ENCODE data around the gene CLCN3. TPM values are rescaled to one million over a fixed set of nuclear protein-coding genes. Genes with fewer than 3 reads are reported as not detected.
"Not testable (repeated sequence)": the region's sequence is repeated elsewhere in the genome, so short reads cannot be mapped to it uniquely, and the experiment has no call there.

CLCN3 gene
- total RNA-seq, 2 donors from 2014 or later, result 22.2 to 25.2 TPM

DNA sequence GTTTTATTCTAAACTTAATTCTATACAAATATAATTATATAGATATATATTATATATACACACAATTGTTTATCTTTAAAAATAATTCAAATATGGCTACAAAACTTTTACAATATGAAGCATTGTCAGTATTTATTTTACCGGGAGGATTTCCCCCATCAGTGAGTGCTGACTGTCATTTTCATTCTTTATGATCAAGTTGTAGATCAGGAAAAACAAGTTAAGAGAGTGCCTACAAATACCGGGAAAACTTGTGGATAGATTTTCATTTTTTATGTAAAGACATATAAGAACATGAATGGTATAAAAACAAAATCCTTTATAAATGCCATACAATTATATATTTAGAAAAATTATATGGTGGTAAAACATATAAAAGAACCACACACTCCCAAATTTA, 37.8 kb downstream of the CLCN3 start:
- ATAC-seq (replicated peaks), result no peak
- H3K27ac Mint-ChIP-seq, result no peak overlapping the region
- no peaks in the 10 kb centered on the region for H3K27me3 Mint-ChIP-seq
- peaks cover 10% of the 10 kb centered on the region for H3K36me3 Mint-ChIP-seq (ENCODE audit: low read depth)
- peaks cover 9% of the 10 kb centered on the region for H3K4me1 Mint-ChIP-seq
- no peak overlapping the region for H3K4me3 Mint-ChIP-seq
- no peaks in the 10 kb centered on the region for H3K9me3 Mint-ChIP-seq

DNA sequence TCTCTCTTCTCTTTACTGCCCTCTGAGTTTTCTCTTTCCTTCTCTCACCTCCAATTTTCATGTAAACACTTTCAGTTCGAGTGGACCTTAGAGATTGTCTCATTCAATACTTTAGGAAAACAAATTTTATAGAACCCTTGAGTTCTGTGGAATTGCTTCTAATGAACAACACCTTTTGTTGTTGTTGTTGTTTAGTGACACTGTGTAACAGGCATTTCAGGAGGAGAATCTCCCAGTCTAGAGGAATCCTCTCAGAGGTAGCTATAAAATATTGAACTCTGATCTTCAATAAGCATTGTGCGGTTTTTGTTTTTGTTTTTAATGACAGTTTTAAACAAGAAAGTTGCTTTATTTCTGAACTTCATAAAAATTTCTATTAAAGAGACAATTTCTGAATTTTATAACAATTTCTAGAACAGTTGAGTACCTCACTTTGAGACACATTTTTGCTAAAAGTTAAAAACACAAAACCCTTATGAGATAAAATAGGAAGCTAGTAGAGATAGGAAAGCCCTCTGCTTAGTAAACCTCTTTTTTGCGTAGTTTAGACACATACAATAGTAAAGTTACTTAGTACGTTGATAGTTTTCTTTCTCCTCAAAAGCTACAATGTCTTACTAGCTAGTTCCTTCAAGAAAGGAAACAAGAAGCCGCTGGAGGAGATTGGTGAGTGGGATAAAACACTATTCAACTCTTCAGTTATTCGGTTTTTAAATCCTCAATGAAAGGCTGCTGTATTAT, 38.8 kb downstream of the CLCN3 start:
- Mint-ChIP-seq H3K4me3 (peak overlapping the region; percentile 77), H3K27ac (peak overlapping the region; percentile 97), H3K36me3 (ENCODE audit: low read depth) (peaks cover 6% of the 10 kb centered on the region), H3K27me3 (no peaks in the 10 kb centered on the region), H3K9me3 (no peaks in the 10 kb centered on the region), H3K4me1 (peaks cover 9% of the 10 kb centered on the region)
- ATAC-seq (replicated peaks), result no peak

DNA sequence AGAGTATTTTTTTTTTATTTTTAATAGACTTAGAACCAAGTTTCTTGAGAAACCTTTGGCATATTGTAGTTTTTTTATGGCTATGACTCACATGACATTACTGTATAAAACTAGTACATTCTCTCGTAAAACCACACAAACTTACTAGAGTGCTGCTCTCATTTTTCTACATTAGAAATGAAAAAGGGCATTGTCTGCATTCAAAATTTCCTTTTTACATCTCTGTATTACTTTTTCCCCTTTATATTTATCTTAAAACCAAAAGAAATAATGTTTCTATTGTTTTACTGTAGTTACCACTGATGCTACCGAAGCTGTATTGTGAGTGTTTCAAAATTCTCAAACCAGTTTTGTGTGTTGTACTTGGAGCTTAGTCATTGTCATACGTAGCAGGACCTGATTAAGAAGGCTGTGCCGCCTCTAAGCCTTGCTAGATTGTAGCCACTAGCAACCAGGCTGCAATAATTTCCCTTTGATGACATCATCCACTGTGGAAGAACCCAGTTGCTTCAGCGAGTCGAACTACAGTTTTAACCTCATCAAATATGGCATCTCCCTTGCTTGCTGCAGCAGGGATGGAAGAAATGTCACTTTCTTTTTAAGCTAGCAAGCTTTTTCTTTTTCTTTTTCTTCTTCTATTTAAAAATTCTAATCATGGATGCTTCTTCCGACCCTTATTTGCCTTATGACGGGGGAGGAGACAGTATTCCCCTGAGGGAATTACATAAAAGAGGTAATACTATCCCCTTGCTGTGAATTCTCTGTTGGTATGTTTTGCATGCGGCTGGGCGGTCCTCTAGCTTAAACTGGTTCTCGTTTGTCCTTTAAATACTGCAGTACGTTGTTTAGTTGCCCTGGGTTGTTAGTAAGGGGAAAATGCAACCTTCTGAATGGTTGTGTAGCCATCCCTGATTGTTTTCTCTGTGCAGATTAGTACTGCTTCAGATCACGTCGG, 39.6 kb downstream of the CLCN3 start:
- Mint-ChIP-seq H3K27ac (peak overlapping the region; percentile 97), H3K9me3 (no peaks in the 10 kb centered on the region), H3K4me3 (peak overlapping the region; percentile 77), H3K27me3 (no peaks in the 10 kb centered on the region), H3K4me1 (peaks cover 9% of the 10 kb centered on the region), H3K36me3 (ENCODE audit: low read depth) (no peaks in the 10 kb centered on the region)
- peak; percentile 100 for ATAC-seq (replicated peaks)

GRCh38 chr4:169660929-169661328, 40.6 kb downstream of the CLCN3 start:
- no peak for ATAC-seq (replicated peaks)
- H3K4me3 Mint-ChIP-seq, result peak overlapping the region; percentile 77
- no peaks in the 10 kb centered on the region for H3K27me3 Mint-ChIP-seq
- peaks cover 16% of the 10 kb centered on the region for H3K4me1 Mint-ChIP-seq
- H3K27ac Mint-ChIP-seq, result peak overlapping the region; percentile 97
- no peaks in the 10 kb centered on the region for H3K9me3 Mint-ChIP-seq
- peaks cover 9% of the 10 kb centered on the region for H3K36me3 Mint-ChIP-seq (ENCODE audit: low read depth)

DNA sequence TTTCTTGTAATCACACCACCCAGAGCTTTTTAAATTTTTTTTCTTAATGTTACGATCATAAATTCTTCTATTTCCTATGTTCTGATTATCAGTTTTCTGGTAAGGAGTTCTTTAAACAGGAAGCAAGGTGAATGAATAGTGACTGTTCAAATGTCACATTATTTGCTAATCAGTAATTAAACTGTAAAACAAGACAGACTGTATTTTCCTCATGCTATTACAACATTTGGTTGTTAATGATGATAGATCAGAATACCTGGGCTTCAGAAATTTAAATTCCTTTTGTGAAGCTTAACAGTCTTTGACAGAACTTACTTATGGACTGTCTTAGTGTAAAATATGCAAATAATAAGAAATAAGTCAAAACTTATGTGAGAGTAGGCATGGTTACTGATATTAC, 41.4 kb downstream of the CLCN3 start:
- H3K4me1 Mint-ChIP-seq, result peaks cover 16% of the 10 kb centered on the region

GRCh38 chr4:169662206-169662605, 41.8 kb downstream of the CLCN3 start:
- Mint-ChIP-seq H3K4me1 (peaks cover 16% of the 10 kb centered on the region), H3K27me3 (no peaks in the 10 kb centered on the region), H3K4me3 (no peak overlapping the region), H3K36me3 (ENCODE audit: low read depth) (peaks cover 18% of the 10 kb centered on the region), H3K9me3 (no peaks in the 10 kb centered on the region), H3K27ac (no peak overlapping the region)
- ATAC-seq (replicated peaks), result no peak

More for the DNA sequence above, 41.4 kb downstream of the CLCN3 start:
- H3K4me3 Mint-ChIP-seq, result no peak overlapping the region
- H3K27ac Mint-ChIP-seq, result no peak overlapping the region
- no peaks in the 10 kb centered on the region for H3K9me3 Mint-ChIP-seq
- no peaks in the 10 kb centered on the region for H3K27me3 Mint-ChIP-seq
- no peak for ATAC-seq (replicated peaks)
- peaks cover 17% of the 10 kb centered on the region for H3K36me3 Mint-ChIP-seq (ENCODE audit: low read depth)

DNA sequence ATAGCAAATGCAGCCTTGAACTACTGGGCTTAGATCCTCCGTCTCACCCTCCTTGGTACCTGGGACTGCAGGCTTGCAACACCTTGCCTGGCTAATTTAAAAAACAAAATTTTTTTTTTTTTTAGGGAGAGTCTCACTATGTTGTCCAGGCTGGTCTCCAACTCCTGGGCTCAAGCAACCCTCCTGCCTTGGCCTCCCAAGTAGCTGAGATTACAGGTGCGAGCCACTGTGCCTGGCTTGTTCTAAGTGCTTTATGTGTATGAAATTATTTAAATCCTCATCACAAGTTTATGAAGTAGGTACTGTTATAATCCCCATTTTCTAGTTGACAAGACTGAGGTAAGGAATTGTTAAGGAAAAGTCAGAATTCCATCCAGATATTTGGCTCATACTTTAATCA, 43.0 kb downstream of the CLCN3 start:
- no peak for ATAC-seq (replicated peaks)
- H3K4me1 Mint-ChIP-seq, result peaks cover 16% of the 10 kb centered on the region
- peaks cover 18% of the 10 kb centered on the region for H3K36me3 Mint-ChIP-seq (ENCODE audit: low read depth)
- H3K27ac Mint-ChIP-seq, result no peak overlapping the region
- no peaks in the 10 kb centered on the region for H3K27me3 Mint-ChIP-seq
- H3K4me3 Mint-ChIP-seq, result no peak overlapping the region
- H3K9me3 Mint-ChIP-seq, result no peaks in the 10 kb centered on the region

GRCh38 chr4:169663831-169664230, 43.5 kb downstream of the CLCN3 start:
- H3K4me3 Mint-ChIP-seq, result no peak overlapping the region

GRCh38 chr4:169664615-169665014, 44.2 kb downstream of the CLCN3 start:
- Mint-ChIP-seq H3K36me3 (ENCODE audit: low read depth) (peaks cover 24% of the 10 kb centered on the region), H3K4me3 (no peak overlapping the region), H3K4me1 (peaks cover 16% of the 10 kb centered on the region), H3K27ac (no peak overlapping the region), H3K27me3 (no peaks in the 10 kb centered on the region), H3K9me3 (no peaks in the 10 kb centered on the region)
- ATAC-seq (replicated peaks), result no peak

More at GRCh38 chr4:169663831-169664230, 43.5 kb downstream of the CLCN3 start:
- Mint-ChIP-seq H3K36me3 (ENCODE audit: low read depth) (peaks cover 22% of the 10 kb centered on the region), H3K9me3 (no peaks in the 10 kb centered on the region), H3K27me3 (no peaks in the 10 kb centered on the region), H3K27ac (no peak overlapping the region), H3K4me1 (peaks cover 16% of the 10 kb centered on the region)
- ATAC-seq (replicated peaks), result no peak

DNA sequence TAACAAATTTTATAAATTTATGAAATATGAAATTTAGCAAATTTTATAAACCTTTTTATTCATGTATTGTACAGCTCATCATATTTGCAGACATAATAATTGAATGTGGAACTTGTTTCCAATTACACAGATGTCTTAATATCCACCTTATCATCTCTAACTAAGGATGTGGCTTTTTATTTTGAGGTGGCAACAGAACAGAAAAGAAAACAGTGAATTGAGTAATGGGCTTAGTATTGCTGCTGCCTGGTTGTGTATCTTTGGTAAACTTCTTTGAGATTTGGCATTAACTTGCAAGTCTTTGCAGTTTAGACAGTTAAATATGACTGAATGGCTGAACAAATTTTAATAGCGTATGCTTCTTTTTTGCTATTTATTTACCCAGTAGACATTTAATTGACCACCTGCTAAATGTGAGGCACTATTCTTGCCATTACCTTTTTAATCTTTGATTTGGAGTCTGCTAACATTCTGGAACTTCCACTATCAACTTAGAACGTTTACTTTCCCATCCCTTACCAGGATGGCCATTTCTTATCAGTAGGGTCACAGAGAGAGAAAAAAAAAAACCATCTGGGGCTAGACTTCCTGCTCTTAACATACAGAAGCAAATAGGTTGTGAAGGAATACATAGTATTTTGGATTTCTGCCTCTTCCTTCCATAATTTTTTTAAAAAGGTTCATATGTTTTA, 44.8 kb downstream of the CLCN3 start:
- peaks cover 16% of the 10 kb centered on the region for H3K4me1 Mint-ChIP-seq
- H3K4me3 Mint-ChIP-seq, result peak overlapping the region; percentile 17
- no peak overlapping the region for H3K27ac Mint-ChIP-seq
- ATAC-seq (replicated peaks), result peak; percentile 39
- H3K36me3 Mint-ChIP-seq (ENCODE audit: low read depth), result peaks cover 24% of the 10 kb centered on the region
- no peaks in the 10 kb centered on the region for H3K9me3 Mint-ChIP-seq
- H3K27me3 Mint-ChIP-seq, result no peaks in the 10 kb centered on the region

- peaks cover 7% of the 10 kb centered on the region for H3K4me1 Mint-ChIP-seq
- no peak overlapping the region for H3K27ac Mint-ChIP-seq
- H3K27me3 Mint-ChIP-seq, result no peaks in the 10 kb centered on the region
- H3K36me3 Mint-ChIP-seq (ENCODE audit: low read depth), result peaks cover 27% of the 10 kb centered on the region
- no peak overlapping the region for H3K4me3 Mint-ChIP-seq
- no peaks in the 10 kb centered on the region for H3K9me3 Mint-ChIP-seq
- ATAC-seq (replicated peaks), result no peak
These were observed 47.8 kb downstream of the CLCN3 start for GRCh38 chr4:169668069-169668721.

- Mint-ChIP-seq H3K27ac (no peak overlapping the region), H3K9me3 (no peaks in the 10 kb centered on the region), H3K27me3 (no peaks in the 10 kb centered on the region), H3K4me3 (no peak overlapping the region), H3K4me1 (no peaks in the 10 kb centered on the region), H3K36me3 (ENCODE audit: low read depth) (peaks cover 21% of the 10 kb centered on the region)
- ATAC-seq (replicated peaks), result no peak
These were observed 55.4 kb downstream of the CLCN3 start for GRCh38 chr4:169675825-169676224.

GRCh38 chr4:169677150-169677748, 56.9 kb downstream of the CLCN3 start:
- H3K27ac Mint-ChIP-seq, result no peak overlapping the region
- no peaks in the 10 kb centered on the region for H3K27me3 Mint-ChIP-seq
- H3K36me3 Mint-ChIP-seq (ENCODE audit: low read depth), result peaks cover 23% of the 10 kb centered on the region
- H3K9me3 Mint-ChIP-seq, result no peaks in the 10 kb centered on the region
- ATAC-seq (replicated peaks), result no peak
- H3K4me3 Mint-ChIP-seq, result no peak overlapping the region
- no peaks in the 10 kb centered on the region for H3K4me1 Mint-ChIP-seq

GRCh38 chr4:169678486-169678885, 58.1 kb downstream of the CLCN3 start:
- not testable (repeated sequence) for H3K9me3 Mint-ChIP-seq; H3K27me3 Mint-ChIP-seq; H3K27ac Mint-ChIP-seq; H3K4me1 Mint-ChIP-seq; H3K4me3 Mint-ChIP-seq; ATAC-seq (replicated peaks)
- H3K36me3 Mint-ChIP-seq (ENCODE audit: low read depth), result peaks cover 28% of the 10 kb centered on the region

Data from activated T-helper 17 cell treated with anti-CD3 and anti-CD28 coated beads, Interleukin-2, amount 50 U/mL, for 72 hours (primary cell).